Dendritic cell treated with granulocyte-macrophage colony-stimulating factor and Interleukin-4, amounts not matched to agents 40 ng/mL and 50 ng/mL, for 4 days (primary cell): ENCODE data around the gene IL10RB.
"Not testable (repeated sequence)": the region's sequence is repeated elsewhere in the genome, so short reads cannot be mapped to it uniquely, and the experiment has no call there.

Experiments
- H3K27ac Mint-ChIP-seq: one replicate; pipeline ENCODE4 v1.8.0; 2022; ENCODE audit warnings: mild to moderate bottlenecking, mixed read lengths
- H3K27me3 Mint-ChIP-seq: one replicate; pipeline ENCODE4 v1.8.0; 2022; ENCODE audit warnings: mild to moderate bottlenecking, mixed read lengths
- H3K36me3 Mint-ChIP-seq: one replicate; pipeline ENCODE4 v1.8.0; 2022; ENCODE audit warnings: low read depth, mixed read lengths
- H3K4me1 Mint-ChIP-seq: one replicate; pipeline ENCODE4 v1.8.0; 2022; ENCODE audit warnings: low read depth, mixed read lengths
- H3K4me3 Mint-ChIP-seq: one replicate; pipeline ENCODE4 v1.8.0; 2022; ENCODE audit warnings: mild to moderate bottlenecking, moderate library complexity, mixed read lengths
- H3K9me3 Mint-ChIP-seq: one replicate; pipeline ENCODE4 v1.8.0; 2022; ENCODE audit warnings: mixed read lengths
- intact Hi-C: fragments of 100-400 bp; cut with micrococcal nuclease; formaldehyde crosslinking; loops from one replicate; pipeline ENCODE4 v1.15.0; 2022

The IL10RB gene

GRCh38 chr21:33236013-33236686 is 30.0 kb upstream of the IL10RB start:
- Mint-ChIP-seq H3K36me3 (peaks cover 28% of the 10 kb centered on the region), H3K4me1 (peaks cover 82% of the 10 kb centered on the region), H3K27ac (peak overlapping the region; percentile 74), H3K9me3 (no peaks in the 10 kb centered on the region), H3K27me3 (no peaks in the 10 kb centered on the region), H3K4me3 (no peak overlapping the region)
- intact Hi-C loops: loop anchor here (5.0 kb wide), 1 partner anchor 34 kb away; no protein-coding TSS in a partner anchor

- Mint-ChIP-seq H3K27ac (peak overlapping the region; percentile 74), H3K4me3 (no peak overlapping the region), H3K27me3 (no peaks in the 10 kb centered on the region), H3K9me3 (no peaks in the 10 kb centered on the region), H3K36me3 (peaks cover 28% of the 10 kb centered on the region), H3K4me1 (peaks cover 80% of the 10 kb centered on the region)
- intact Hi-C loops: loop anchor here (5.0 kb wide), 1 partner anchor 34 kb away; no protein-coding TSS in a partner anchor
Observed at GRCh38 chr21:33236766-33237165, 29.4 kb upstream of the IL10RB start.

- intact Hi-C loops: loop anchor here (5.0 kb wide), 1 partner anchor 35 kb away; no protein-coding TSS in a partner anchor
- Mint-ChIP-seq H3K27me3 (no peaks in the 10 kb centered on the region), H3K36me3 (peaks cover 35% of the 10 kb centered on the region), H3K4me3 (no peak overlapping the region), H3K9me3 (no peaks in the 10 kb centered on the region), H3K4me1 (peaks cover 79% of the 10 kb centered on the region), H3K27ac (peak overlapping the region; percentile 74)
Observed at GRCh38 chr21:33237486-33237885, 28.7 kb upstream of the IL10RB start.

GRCh38 chr21:33238146-33238545 is 28.0 kb upstream of the IL10RB start:
- intact Hi-C loops: loop anchor here (5.0 kb wide), 1 partner anchor 36 kb away; no protein-coding TSS in a partner anchor
- Mint-ChIP-seq H3K27me3 (no peaks in the 10 kb centered on the region), H3K36me3 (peaks cover 35% of the 10 kb centered on the region), H3K4me3 (peak overlapping the region; percentile 10), H3K27ac (peak overlapping the region; percentile 74), H3K9me3 (no peaks in the 10 kb centered on the region), H3K4me1 (peaks cover 72% of the 10 kb centered on the region)

- Mint-ChIP-seq H3K9me3 (no peaks in the 10 kb centered on the region), H3K36me3 (peaks cover 37% of the 10 kb centered on the region)
Observed at GRCh38 chr21:33238565-33239255, 27.5 kb upstream of the IL10RB start.

GRCh38 chr21:33239559-33240127 is 26.5 kb upstream of the IL10RB start:
- H3K27me3 Mint-ChIP-seq, H3K9me3 Mint-ChIP-seq, H3K4me3 Mint-ChIP-seq: not testable (repeated sequence)
- Mint-ChIP-seq H3K27ac (peak overlapping the region; percentile 74), H3K36me3 (peaks cover 43% of the 10 kb centered on the region), H3K4me1 (peaks cover 76% of the 10 kb centered on the region)
- intact Hi-C loops: loop anchor here (5.0 to 10.0 kb wide), 2 partner anchors 37 to 205 kb away; no protein-coding TSS in a partner anchor

More at GRCh38 chr21:33238565-33239255, 27.5 kb upstream of the IL10RB start:
- Mint-ChIP-seq H3K27ac (peak overlapping the region; percentile 74), H3K27me3 (no peaks in the 10 kb centered on the region), H3K4me1 (peaks cover 72% of the 10 kb centered on the region), H3K4me3 (no peak overlapping the region)
- intact Hi-C loops: loop anchor here (5.0 kb wide), 1 partner anchor 36 kb away; no protein-coding TSS in a partner anchor

- no peak overlapping the region for H3K4me3 Mint-ChIP-seq
- no peaks in the 10 kb centered on the region for H3K9me3 Mint-ChIP-seq
- peaks cover 48% of the 10 kb centered on the region for H3K36me3 Mint-ChIP-seq
- H3K4me1 Mint-ChIP-seq: peaks cover 75% of the 10 kb centered on the region
- intact Hi-C loops: loop anchor here (10.0 kb wide), 1 partner anchor 204 kb away; no protein-coding TSS in a partner anchor
- no peaks in the 10 kb centered on the region for H3K27me3 Mint-ChIP-seq
- H3K27ac Mint-ChIP-seq: no peak overlapping the region
Observed at GRCh38 chr21:33240404-33240803, 25.8 kb upstream of the IL10RB start.

GRCh38 chr21:33241846-33242245 is 24.3 kb upstream of the IL10RB start:
- H3K27me3 Mint-ChIP-seq: no peaks in the 10 kb centered on the region
- H3K4me3 Mint-ChIP-seq: no peak overlapping the region
- H3K27ac Mint-ChIP-seq: peak overlapping the region; percentile 53
- peaks cover 55% of the 10 kb centered on the region for H3K36me3 Mint-ChIP-seq
- no peaks in the 10 kb centered on the region for H3K9me3 Mint-ChIP-seq
- intact Hi-C loops: loop anchor here (10.0 kb wide), 1 partner anchor 203 kb away; no protein-coding TSS in a partner anchor
- peaks cover 62% of the 10 kb centered on the region for H3K4me1 Mint-ChIP-seq

GRCh38 chr21:33242846-33243245 is 23.3 kb upstream of the IL10RB start:
- intact Hi-C loops: loop anchor here (10.0 kb wide), 1 partner anchor 202 kb away; no protein-coding TSS in a partner anchor
- not testable (repeated sequence) for H3K27me3 Mint-ChIP-seq, H3K27ac Mint-ChIP-seq, H3K4me3 Mint-ChIP-seq, H3K9me3 Mint-ChIP-seq
- Mint-ChIP-seq H3K4me1 (peaks cover 58% of the 10 kb centered on the region), H3K36me3 (peaks cover 61% of the 10 kb centered on the region)

- Mint-ChIP-seq H3K4me3 (no peak overlapping the region), H3K27ac (peak overlapping the region; percentile 75), H3K36me3 (peaks cover 74% of the 10 kb centered on the region), H3K27me3 (no peaks in the 10 kb centered on the region), H3K4me1 (peaks cover 44% of the 10 kb centered on the region), H3K9me3 (no peaks in the 10 kb centered on the region)
- intact Hi-C loops: loop anchor here (10.0 kb wide), 1 partner anchor 201 kb away; no protein-coding TSS in a partner anchor
Observed at GRCh38 chr21:33244082-33244778, 21.9 kb upstream of the IL10RB start.

GRCh38 chr21:33244779-33245105 is 21.4 kb upstream of the IL10RB start:
- H3K27ac Mint-ChIP-seq: peak overlapping the region; percentile 75
- no peaks in the 10 kb centered on the region for H3K9me3 Mint-ChIP-seq
- intact Hi-C loops: loop anchor here (10.0 kb wide), 1 partner anchor 200 kb away; no protein-coding TSS in a partner anchor
- peaks cover 43% of the 10 kb centered on the region for H3K4me1 Mint-ChIP-seq
- no peak overlapping the region for H3K4me3 Mint-ChIP-seq
- H3K36me3 Mint-ChIP-seq: peaks cover 80% of the 10 kb centered on the region
- H3K27me3 Mint-ChIP-seq: no peaks in the 10 kb centered on the region

GRCh38 chr21:33245289-33245918 is 20.8 kb upstream of the IL10RB start:
- Mint-ChIP-seq H3K36me3 (peaks cover 86% of the 10 kb centered on the region), H3K4me3 (no peak overlapping the region), H3K9me3 (no peaks in the 10 kb centered on the region), H3K27ac (peak overlapping the region; percentile 75), H3K4me1 (peaks cover 40% of the 10 kb centered on the region), H3K27me3 (no peaks in the 10 kb centered on the region)
- intact Hi-C loops: loop anchor here (10.0 kb wide), 1 partner anchor 199 kb away; no protein-coding TSS in a partner anchor

GRCh38 chr21:33246506-33246905 is 19.7 kb upstream of the IL10RB start:
- H3K4me3 Mint-ChIP-seq: no peak overlapping the region
- H3K4me1 Mint-ChIP-seq: peaks cover 46% of the 10 kb centered on the region
- no peak overlapping the region for H3K27ac Mint-ChIP-seq
- no peaks in the 10 kb centered on the region for H3K27me3 Mint-ChIP-seq
- H3K9me3 Mint-ChIP-seq: no peaks in the 10 kb centered on the region
- H3K36me3 Mint-ChIP-seq: peaks cover 97% of the 10 kb centered on the region
- intact Hi-C loops: loop anchor here (10.0 kb wide), 1 partner anchor 198 kb away; no protein-coding TSS in a partner anchor
